Right hindlimb (tissue), 1 donor: ENCODE data around the gene CCDC141.
"Not testable (repeated sequence)": the region's sequence is repeated elsewhere in the genome, so short reads cannot be mapped to it uniquely, and the experiment has no call there.

Experiments used
- DNase-seq: peaks from one replicate; pipeline ENCODE4 v3.0.0-alpha.2; 2018

CCDC141 gene

GRCh38 chr2:179049546-179050311 lies at the start of gene CCDC141:
TSS of gene CCDC141 (minus strand) at chr2:179050137. CDS start at chr2:179049941, 196 bp downstream.
- peak; percentile 30 for DNase-seq

GRCh38 chr2:179098080-179098689 lies 48.2 kb upstream of the CCDC141 start:
- DNase-seq: no peak

- no peak for DNase-seq
Observed at GRCh38 chr2:179097131-179097530, 47.2 kb upstream of the CCDC141 start.

GRCh38 chr2:179096090-179096489 lies 46.2 kb upstream of the CCDC141 start:
- DNase-seq: no peak

- DNase-seq: not testable (repeated sequence)
Observed at GRCh38 chr2:179092912-179093311, 43.0 kb upstream of the CCDC141 start.

GRCh38 chr2:179082697-179083096 lies 32.8 kb upstream of the CCDC141 start:
- DNase-seq: no peak

GRCh38 chr2:179081954-179082353 lies 32.0 kb upstream of the CCDC141 start:
- no peak for DNase-seq

- no peak for DNase-seq
Observed at GRCh38 chr2:179072527-179072926, 22.6 kb upstream of the CCDC141 start.

GRCh38 chr2:179071810-179072355 lies 21.9 kb upstream of the CCDC141 start:
- no peak for DNase-seq

GRCh38 chr2:179070895-179071294 lies 21.0 kb upstream of the CCDC141 start:
- DNase-seq: no peak

GRCh38 chr2:179069685-179070084 lies 19.7 kb upstream of the CCDC141 start:
- no peak for DNase-seq

GRCh38 chr2:179068991-179069643 lies 19.2 kb upstream of the CCDC141 start:
- no peak for DNase-seq

- DNase-seq: no peak
Observed at GRCh38 chr2:179059026-179059700, 9.2 kb upstream of the CCDC141 start.

- DNase-seq: no peak
Observed at GRCh38 chr2:179057737-179058136, 7.8 kb upstream of the CCDC141 start.

GRCh38 chr2:179053568-179053967 lies 3.6 kb upstream of the CCDC141 start:
- DNase-seq: not testable (repeated sequence)

- DNase-seq: peak; percentile 36
Observed at GRCh38 chr2:179051250-179051649, 1.3 kb upstream of the CCDC141 start.

GRCh38 chr2:179050755-179051154 lies 818 bp upstream of the CCDC141 start:
- DNase-seq: no peak

GRCh38 chr2:179049203-179049545 lies 763 bp downstream of the CCDC141 start:
- no peak for DNase-seq

- no peak for DNase-seq
Observed at GRCh38 chr2:179048099-179048498, 1.8 kb downstream of the CCDC141 start.

- not testable (repeated sequence) for DNase-seq
Observed at GRCh38 chr2:179045602-179046001, 4.3 kb downstream of the CCDC141 start.

- DNase-seq: no peak
Observed at GRCh38 chr2:179044500-179044899, 5.4 kb downstream of the CCDC141 start.

- no peak for DNase-seq
Observed at GRCh38 chr2:179037807-179038206, 12.1 kb downstream of the CCDC141 start.

- DNase-seq: no peak
Observed at GRCh38 chr2:179036353-179036905, 13.5 kb downstream of the CCDC141 start.
